LNCaP clone FGC (cell line): ENCODE measurements around the gene ZNF729.
"Not testable (repeated sequence)": the region's sequence is repeated elsewhere in the genome, so short reads cannot be mapped to it uniquely, and the experiment has no call there.

Experiments
- DNase-seq: peaks from one replicate; pipeline ENCODE4 v3.0.0-alpha.2; 2011; ENCODE audit warnings: low read depth
- H3K4me3 ChIP-seq: 2 replicates; pipeline ENCODE4 v1.5.1; 2011; ENCODE audit warnings: mild to moderate bottlenecking, low read depth, low read length, control low read depth
- TF ChIP-seq, protein P1 (sequence below): IDR thresholded peaks from 2 replicates; pipeline ENCODE4 v1.5.1; 2012; ENCODE audit warnings: mild to moderate bottlenecking; ENCODE audit not compliant: control insufficient read depth, insufficient read depth; ENCODE audit errors: extremely low read depth

The ZNF729 gene

DNA sequence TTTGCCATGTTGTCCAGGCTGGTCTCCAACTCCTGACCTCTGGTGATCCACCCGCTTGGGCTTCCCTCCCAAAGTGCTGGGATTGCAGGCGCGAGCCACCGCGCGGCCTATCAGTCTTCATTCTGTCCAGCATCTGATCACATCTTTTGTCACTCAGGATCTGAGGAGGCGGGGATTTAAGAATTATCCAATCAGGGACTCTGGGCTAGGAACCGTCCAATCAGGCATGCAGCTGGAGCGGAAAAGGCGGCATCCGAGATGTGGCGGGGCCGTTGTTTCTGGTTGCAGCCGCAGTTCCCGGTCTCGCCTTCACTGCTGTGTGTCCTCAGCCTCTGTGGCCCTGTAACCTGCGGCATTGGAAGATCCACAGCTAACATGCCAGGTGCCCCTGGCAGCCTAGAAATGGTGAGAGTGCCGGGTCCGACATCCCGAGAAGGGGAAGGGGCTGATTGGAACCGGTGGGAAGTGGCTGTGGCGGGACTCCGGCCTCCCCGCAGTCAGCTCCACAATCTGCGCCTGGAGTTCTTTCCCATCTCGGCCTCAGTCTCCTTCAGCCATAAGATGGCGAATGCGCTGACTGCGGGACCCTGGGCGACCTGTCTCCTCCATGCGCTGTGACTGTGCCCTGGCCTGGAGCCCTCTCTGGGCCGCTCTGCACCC is at the start of gene ZNF729:
Gene ZNF729, plus strand, starts transcription at position 291 of the 660 bp plus-strand sequence. Its CDS starts 85 bp downstream, at position 376.
- TF ChIP-seq, protein P1, sequence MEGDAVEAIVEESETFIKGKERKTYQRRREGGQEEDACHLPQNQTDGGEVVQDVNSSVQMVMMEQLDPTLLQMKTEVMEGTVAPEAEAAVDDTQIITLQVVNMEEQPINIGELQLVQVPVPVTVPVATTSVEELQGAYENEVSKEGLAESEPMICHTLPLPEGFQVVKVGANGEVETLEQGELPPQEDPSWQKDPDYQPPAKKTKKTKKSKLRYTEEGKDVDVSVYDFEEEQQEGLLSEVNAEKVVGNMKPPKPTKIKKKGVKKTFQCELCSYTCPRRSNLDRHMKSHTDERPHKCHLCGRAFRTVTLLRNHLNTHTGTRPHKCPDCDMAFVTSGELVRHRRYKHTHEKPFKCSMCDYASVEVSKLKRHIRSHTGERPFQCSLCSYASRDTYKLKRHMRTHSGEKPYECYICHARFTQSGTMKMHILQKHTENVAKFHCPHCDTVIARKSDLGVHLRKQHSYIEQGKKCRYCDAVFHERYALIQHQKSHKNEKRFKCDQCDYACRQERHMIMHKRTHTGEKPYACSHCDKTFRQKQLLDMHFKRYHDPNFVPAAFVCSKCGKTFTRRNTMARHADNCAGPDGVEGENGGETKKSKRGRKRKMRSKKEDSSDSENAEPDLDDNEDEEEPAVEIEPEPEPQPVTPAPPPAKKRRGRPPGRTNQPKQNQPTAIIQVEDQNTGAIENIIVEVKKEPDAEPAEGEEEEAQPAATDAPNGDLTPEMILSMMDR: no peak
- H3K4me3 ChIP-seq: no peak within 1 kb of the TSS
- DNase-seq: no peak

DNA sequence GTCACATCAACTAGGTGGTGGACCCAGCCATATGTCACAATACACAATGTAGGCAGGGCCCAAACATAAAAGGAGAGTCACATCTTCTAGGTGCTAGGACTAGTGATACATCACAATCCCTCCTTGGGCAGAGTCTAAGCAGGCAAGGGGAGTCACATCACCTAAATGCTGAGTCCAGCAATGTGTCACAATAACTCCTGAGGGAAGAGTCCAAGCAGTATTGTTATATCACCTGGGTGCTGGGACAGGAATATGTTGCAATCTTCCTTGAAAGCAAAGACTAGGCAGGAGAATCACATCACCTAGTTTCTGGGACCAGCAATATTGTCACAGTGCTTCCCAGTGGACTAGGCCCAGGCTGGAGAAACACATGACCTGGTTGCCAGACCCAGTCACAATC is 29.4 kb upstream of the ZNF729 start:
- TF ChIP-seq, protein P1: no peak
- no peak overlapping the region for H3K4me3 ChIP-seq

DNA sequence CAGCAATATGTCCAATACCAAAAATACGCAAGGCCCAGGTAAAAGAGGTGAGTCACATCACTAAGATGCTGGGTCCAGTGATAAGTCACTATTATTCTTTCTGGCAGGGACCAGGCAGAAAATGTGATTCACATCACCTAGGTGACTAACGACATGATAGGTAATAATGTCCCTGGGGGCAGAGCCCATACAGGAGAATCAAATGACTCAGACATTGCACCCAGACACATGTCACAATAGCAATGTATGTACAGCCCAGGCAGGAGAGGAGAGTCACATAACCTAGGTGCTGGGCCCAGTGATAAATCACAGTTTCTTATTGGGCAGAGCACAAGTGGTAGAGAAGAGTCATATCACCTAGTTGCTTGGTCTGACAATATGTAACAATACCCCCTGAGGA is 28.9 kb upstream of the ZNF729 start:
- no peak overlapping the region for H3K4me3 ChIP-seq
- TF ChIP-seq, protein P1: no peak
- no peak for DNase-seq

More for the DNA sequence above, 29.4 kb upstream of the ZNF729 start:
- DNase-seq: no peak

DNA sequence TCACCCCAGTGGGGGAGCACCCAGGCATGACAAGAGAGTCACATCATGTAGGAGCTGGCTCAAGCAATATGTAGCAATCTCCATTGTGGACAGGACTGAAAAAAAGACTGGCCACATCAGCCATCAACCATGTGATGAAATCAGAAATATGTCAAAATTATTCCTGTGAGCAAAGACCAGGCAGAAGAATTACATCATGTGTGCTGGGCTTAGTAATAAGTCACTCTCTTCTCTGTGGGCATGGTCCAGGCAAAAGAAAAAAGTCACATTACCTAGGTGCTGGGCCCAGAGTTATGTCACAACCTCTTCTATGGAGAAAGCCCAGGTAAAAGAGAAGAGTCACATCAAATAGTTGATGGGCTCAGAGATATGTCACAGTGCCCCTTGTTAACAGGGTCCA is 28.3 kb upstream of the ZNF729 start:
- no peak overlapping the region for H3K4me3 ChIP-seq
- TF ChIP-seq, protein P1: no peak
- no peak for DNase-seq

DNA sequence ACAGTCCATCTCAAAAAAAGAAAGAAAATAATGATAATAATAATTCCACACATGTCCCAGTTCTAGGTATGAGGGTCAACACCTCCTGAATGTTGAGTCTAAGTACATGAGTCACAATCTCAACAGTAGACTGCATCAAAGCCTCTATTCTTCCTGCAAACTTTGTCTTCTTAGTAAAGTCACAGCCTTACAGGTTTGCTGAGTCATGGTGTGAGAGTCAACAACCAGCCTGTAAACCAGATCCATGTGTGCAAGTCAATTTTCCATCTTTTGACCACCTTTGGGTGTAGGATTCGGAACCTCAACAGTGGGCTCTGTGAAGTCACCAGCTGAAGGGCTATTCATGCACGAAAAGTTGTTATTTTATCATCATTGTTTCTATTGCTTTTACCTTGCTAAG is 25.7 kb upstream of the ZNF729 start:
- TF ChIP-seq, protein P1: no peak
- DNase-seq: no peak
- no peak overlapping the region for H3K4me3 ChIP-seq

DNA sequence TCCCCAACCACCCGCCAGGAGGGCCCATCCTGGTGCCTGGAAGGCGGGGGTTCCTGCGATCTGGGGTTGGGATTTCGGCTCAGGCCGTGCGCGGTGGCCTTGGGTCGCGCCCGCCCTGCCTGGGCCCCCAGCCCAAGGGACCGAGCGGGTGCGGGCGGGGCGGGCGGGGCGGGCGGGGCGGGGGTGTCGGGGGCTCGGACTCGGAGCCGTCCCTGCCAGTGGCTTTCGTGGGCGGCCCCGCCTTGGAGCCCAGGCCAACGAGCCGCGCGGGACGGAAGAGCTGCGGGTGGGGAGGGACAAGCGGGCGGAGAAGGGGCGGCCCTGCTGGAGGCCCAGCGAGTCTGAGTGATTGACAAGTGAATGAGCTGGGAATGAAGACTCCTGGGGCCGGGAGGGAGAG is 24.6 kb upstream of the ZNF729 start:
- TF ChIP-seq, protein P1: no peak
- DNase-seq: no peak
- no peak overlapping the region for H3K4me3 ChIP-seq

DNA sequence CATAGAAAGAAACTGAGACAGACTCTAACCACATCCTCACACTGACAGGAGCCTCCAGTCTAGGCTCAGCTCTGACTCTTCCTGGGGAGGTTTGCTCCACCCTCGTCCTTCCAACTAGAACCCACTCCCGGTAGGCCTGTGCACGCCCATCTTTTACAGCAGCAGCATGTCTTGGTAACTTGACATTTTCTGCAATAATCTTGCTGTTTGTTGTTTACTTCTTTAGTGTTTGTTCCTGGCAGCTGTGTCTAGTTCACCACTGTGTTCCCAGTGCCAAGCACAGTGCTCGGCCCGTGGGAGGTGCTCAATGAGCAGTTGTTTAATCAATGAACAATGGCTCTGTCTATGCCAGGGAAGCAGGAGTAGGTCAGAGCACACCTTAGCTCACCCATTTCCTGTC is 23.1 kb upstream of the ZNF729 start:
- TF ChIP-seq, protein P1: no peak
- H3K4me3 ChIP-seq: no peak overlapping the region
- DNase-seq: no peak

DNA sequence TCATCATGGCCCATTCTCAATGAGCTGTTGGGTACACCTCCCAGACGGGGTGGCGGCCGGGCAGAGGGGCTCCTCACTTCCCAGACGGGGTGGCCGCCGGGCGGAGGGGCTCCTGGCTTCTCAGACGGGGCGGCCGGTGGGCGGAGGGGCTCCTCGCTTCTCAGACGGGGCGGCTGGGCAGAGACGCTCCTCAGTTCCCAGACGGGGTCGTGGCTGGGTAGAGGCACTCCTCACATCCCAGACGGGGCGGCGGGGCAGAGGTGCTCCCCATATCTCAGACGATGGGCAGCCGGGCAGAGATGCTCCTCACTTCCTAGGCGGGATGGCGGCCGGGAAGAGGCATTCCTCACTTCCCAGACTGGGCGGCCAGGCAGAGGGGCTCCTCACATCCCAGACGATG is 35.3 kb downstream of the ZNF729 start:
- DNase-seq, H3K4me3 ChIP-seq: not testable (repeated sequence)
